Fibroblast of lung (primary cell): ENCODE results near the gene ACP2. TPM values are rescaled to one million over a fixed set of nuclear protein-coding genes. Genes with fewer than 3 reads are reported as not detected.

Experiments
- DNase-seq, 2 donors: peaks; one replicate each; pipeline versions ENCODE4 v3.0.0 to v3.0.0-alpha.2; 2010; ENCODE audit warnings: low read depth in 2 of 2
- H2AFZ ChIP-seq: 2 replicates; pipeline ENCODE4 v1.5.1; 2012; ENCODE audit warnings: low read length, control low read depth, inconsistent platforms
- H3K27ac ChIP-seq: 2 replicates; pipeline ENCODE4 v1.5.1; 2011; ENCODE audit warnings: low read length, control low read depth; ENCODE audit not compliant: insufficient read depth
- H3K27me3 ChIP-seq: 2 replicates; pipeline ENCODE4 v1.5.1; 2011; ENCODE audit warnings: mild to moderate bottlenecking, low read length; ENCODE audit not compliant: control insufficient read depth, insufficient read depth
- H3K36me3 ChIP-seq: 2 replicates; pipeline ENCODE4 v1.5.1; 2011; ENCODE audit warnings: low read length; ENCODE audit not compliant: control insufficient read depth, insufficient read depth
- H3K4me1 ChIP-seq: 2 replicates; pipeline ENCODE4 v1.5.1; 2011; ENCODE audit warnings: low read length; ENCODE audit not compliant: control insufficient read depth, insufficient read depth; ENCODE audit errors: extremely low read depth
- H3K4me2 ChIP-seq: 2 replicates; pipeline ENCODE4 v1.5.1; 2011; ENCODE audit warnings: low read length, control low read depth; ENCODE audit not compliant: insufficient read depth; ENCODE audit errors: extremely low read depth
- H3K4me3 ChIP-seq, 4 experiments: fragments of 200-600 bp in 1 of 4; sonication (generic) in 1 of 4; replicated peaks in 1 of 4; 2 replicates each; pipeline ENCODE4 v1.5.1; 2011 to 2016; ENCODE audit warnings: low read length in 4 of 4, low read depth in 3 of 4, mild to moderate bottlenecking in 3 of 4, control low read depth in 2 of 4, inconsistent platforms in 1 of 4, mixed read lengths in 1 of 4; ENCODE audit not compliant: insufficient read depth in 1 of 4; ENCODE audit errors: control extremely low read depth in 1 of 4
- H3K79me2 ChIP-seq: 2 replicates; pipeline ENCODE4 v1.5.1; 2012; ENCODE audit warnings: mild to moderate bottlenecking, low read length, inconsistent platforms; ENCODE audit not compliant: control insufficient read depth, insufficient read depth
- H3K9ac ChIP-seq: 2 replicates; pipeline ENCODE4 v1.5.1; 2011; ENCODE audit warnings: mild to moderate bottlenecking, low read length, control low read depth; ENCODE audit not compliant: insufficient read depth
- H3K9me3 ChIP-seq: 2 replicates; pipeline ENCODE4 v1.5.1; 2012; ENCODE audit warnings: low read depth, low read length; ENCODE audit not compliant: control insufficient read depth, insufficient read depth
- H4K20me1 ChIP-seq: 2 replicates; pipeline ENCODE4 v1.5.1; 2011; ENCODE audit warnings: low read length; ENCODE audit not compliant: control insufficient read depth, insufficient read depth; ENCODE audit errors: extremely low read depth
- CTCF ChIP-seq, 2 donors: IDR thresholded peaks in 1 of 2; conservative IDR thresholded peaks in 1 of 2; 1 replicate in 1 of 2; 2 replicates in 1 of 2; pipeline ENCODE4 v1.5.1; 2011 to 2012; ENCODE audit warnings: low read length in 2 of 2, control low read depth in 1 of 2, inconsistent platforms in 1 of 2, low read depth in 1 of 2, mild to moderate bottlenecking in 1 of 2
- EZH2 ChIP-seq: IDR thresholded peaks from 2 replicates; pipeline ENCODE4 v1.5.1; 2012; ENCODE audit warnings: low read length, control low read depth, mild to moderate bottlenecking; ENCODE audit errors: missing control alignments
- polyA plus RNA-seq, 2 donors: library from polyadenylated mRNA; depleted of rRNA in 1 of 2; stranded (reverse) in 1 of 2; unstranded in 1 of 2; fragments of >200 nt; gene quantifications; 2 replicates each; pipeline ENCODE4 v1.2.1, GENCODE V29; 2011 to 2012; ENCODE audit warnings: missing spikeins in 1 of 2
- total RNA-seq: library from RNA; depleted of rRNA; stranded (reverse); fragments of >200 nt; gene quantifications from 2 replicates; pipeline ENCODE4 v1.2.1, GENCODE V29; 2014

Gene ACP2
- total and polyA plus RNA-seq, 2 donors (not counting 1 experiment from before 2014, with no cell fraction given), result 18.9 to 23.9 TPM

GRCh38 chr11:47257177-47257516 lies 8.5 kb upstream of the ACP2 start:
- Histone ChIP-seq H2AFZ (no peak overlapping the region), H4K20me1 (no peaks in the 10 kb centered on the region), H3K4me3 (peak overlapping the region in 2 of 4 experiments; percentile 12 to 64), H3K4me1 (peaks cover 33% of the 10 kb centered on the region), H3K27ac (peak overlapping the region; percentile 38), H3K9me3 (no peaks in the 10 kb centered on the region), H3K27me3 (no peaks in the 10 kb centered on the region), H3K4me2 (peak overlapping the region; percentile 80), H3K36me3 (peaks cover 2% of the 10 kb centered on the region), H3K9ac (no peak overlapping the region), H3K79me2 (no peaks in the 10 kb centered on the region)
- no peak for TF ChIP-seq CTCF (conservative IDR thresholded peaks at IDR 0.05 in 1 of 2, IDR thresholded peaks at IDR 0.05 in 1 of 2; ENCODE audit: low read depth in 1 of 2, low read length in 2 of 2)
- TF ChIP-seq EZH2, result no peak
- DNase-seq, result no peak

GRCh38 chr11:47256374-47256773 lies 7.8 kb upstream of the ACP2 start:
- Histone ChIP-seq H3K9ac (no peak overlapping the region), H3K27ac (no peak overlapping the region), H3K4me2 (no peak overlapping the region), H3K9me3 (no peaks in the 10 kb centered on the region), H3K79me2 (no peaks in the 10 kb centered on the region), H3K27me3 (no peaks in the 10 kb centered on the region), H3K36me3 (peaks cover 2% of the 10 kb centered on the region), H4K20me1 (no peaks in the 10 kb centered on the region), H3K4me1 (peaks cover 33% of the 10 kb centered on the region), H3K4me3 (no peak overlapping the region), H2AFZ (no peak overlapping the region)
- TF ChIP-seq EZH2 (no peak), CTCF (conservative IDR thresholded peaks at IDR 0.05 in 1 of 2, IDR thresholded peaks at IDR 0.05 in 1 of 2; ENCODE audit: low read depth in 1 of 2, low read length in 2 of 2) (no peak)
- DNase-seq, result no peak

- H3K36me3 ChIP-seq, result no peaks in the 10 kb centered on the region
- H3K9ac ChIP-seq, result peak overlapping the region; percentile 20
- TF ChIP-seq CTCF (conservative IDR thresholded peaks at IDR 0.05 in 1 of 2, IDR thresholded peaks at IDR 0.05 in 1 of 2; ENCODE audit: low read depth in 1 of 2, low read length in 2 of 2) (no peak), EZH2 (no peak)
- H3K27me3 ChIP-seq, result no peaks in the 10 kb centered on the region
- H3K4me1 ChIP-seq, result peaks cover 33% of the 10 kb centered on the region
- H3K27ac ChIP-seq, result peak overlapping the region; percentile 34
- H3K4me3 ChIP-seq, result no peak overlapping the region
- H4K20me1 ChIP-seq, result no peaks in the 10 kb centered on the region
- peak in 1 of 2 donors; percentile 52 for DNase-seq
- peak overlapping the region; percentile 15 for H3K4me2 ChIP-seq
- peaks cover 4% of the 10 kb centered on the region for H3K79me2 ChIP-seq
- no peaks in the 10 kb centered on the region for H3K9me3 ChIP-seq
- peak overlapping the region; percentile 43 for H2AFZ ChIP-seq
Measured at GRCh38 chr11:47254386-47254785, 5.8 kb upstream of the ACP2 start.
